ENCODE results near the gene MSH2.
"Not testable (repeated sequence)": the region's sequence is repeated elsewhere in the genome, so short reads cannot be mapped to it uniquely, and the experiment has no call there.

Gene MSH2

GRCh38 chr2:47402805-47403608 lies at the start of gene MSH2:
Gene MSH2, plus strand, starts transcription at chr2:47403156. Its CDS starts 36 bp downstream, at chr2:47403192.
- DNase-seq = peak; percentile 97

DNA sequence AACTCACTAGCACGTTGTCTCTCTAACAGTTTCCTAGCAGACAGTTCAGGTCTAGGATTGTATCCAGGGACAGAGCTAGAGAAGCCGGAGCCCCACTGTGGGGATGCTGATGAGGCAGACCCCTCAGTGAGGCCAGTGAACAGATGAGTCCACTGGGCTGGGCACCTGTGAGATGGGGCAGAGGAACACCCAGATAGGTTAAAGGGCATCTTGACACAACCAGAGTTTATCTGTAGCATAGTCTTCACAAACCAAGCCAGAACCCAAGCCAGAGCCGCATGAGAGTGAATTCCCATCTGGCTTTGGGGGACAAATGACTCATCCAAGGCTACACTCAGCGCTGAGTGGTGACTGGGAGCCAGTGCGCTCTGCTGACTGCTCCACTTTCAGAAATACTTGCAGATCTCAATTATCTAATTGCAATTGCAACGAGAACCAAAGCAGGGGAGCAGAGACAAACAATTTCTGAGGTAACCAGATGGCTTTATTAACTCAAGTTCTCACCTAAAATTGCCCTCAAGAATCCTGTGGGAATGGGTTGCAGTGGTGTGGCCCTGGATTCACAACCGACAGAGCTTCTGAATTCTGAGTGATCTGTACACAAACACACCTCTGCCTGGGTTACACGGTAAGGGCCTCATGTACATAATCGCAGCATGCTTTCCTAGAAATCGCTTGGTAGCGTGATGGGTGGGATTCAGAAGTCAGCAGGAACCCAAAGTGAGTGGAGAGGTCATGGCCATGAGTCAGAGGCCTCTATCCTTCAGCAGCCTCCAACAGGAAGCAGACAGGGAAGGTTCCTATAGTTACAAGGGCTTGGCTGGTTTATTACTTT lies 48.7 kb upstream of the MSH2 start:
- DNase-seq = peak; percentile 34

GRCh38 chr2:47354848-47355204 lies 48.1 kb upstream of the MSH2 start:
- DNase-seq = no peak

DNA sequence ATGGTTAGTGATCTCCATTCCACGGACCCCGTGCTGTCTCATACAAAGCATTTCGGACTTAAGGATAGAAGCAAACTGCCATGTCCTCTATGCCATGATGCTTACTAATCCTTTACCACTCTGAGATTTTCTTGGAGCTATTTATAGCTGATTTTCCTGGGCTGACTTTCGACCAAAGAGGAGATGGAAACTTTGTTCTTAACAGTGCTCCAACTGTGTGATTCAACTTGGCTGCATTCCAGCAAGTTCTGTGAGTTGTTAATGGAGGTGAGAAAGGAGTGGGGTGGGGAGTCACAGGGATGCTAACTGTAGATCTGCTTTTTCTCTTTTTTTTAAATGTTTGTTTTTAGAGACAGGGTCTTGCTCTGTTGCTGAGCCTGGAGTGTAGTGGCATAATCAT lies 45.5 kb upstream of the MSH2 start:
- DNase-seq = peak; percentile 60

GRCh38 chr2:47359375-47359868 lies 43.5 kb upstream of the MSH2 start:
- DNase-seq = no peak

DNA sequence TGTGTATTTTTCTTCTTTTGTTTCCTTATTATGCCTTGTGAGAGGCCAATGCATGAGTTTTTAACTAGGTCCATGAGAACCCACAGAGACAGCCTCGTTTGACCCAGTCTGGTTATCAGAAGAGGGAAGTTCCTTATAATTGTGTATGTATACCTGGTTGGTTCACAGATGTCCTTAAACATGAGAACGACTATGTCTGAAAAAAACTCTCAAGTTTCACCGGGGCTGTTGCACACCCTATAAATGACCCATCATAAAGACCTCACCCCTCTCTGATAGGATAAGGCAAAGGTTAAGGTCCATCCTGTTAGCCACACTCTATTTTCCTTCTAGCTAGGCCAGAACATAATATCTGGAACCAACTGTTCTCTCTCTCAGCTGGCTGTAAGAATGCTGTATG lies 42.7 kb upstream of the MSH2 start:
- no peak for DNase-seq

DNA sequence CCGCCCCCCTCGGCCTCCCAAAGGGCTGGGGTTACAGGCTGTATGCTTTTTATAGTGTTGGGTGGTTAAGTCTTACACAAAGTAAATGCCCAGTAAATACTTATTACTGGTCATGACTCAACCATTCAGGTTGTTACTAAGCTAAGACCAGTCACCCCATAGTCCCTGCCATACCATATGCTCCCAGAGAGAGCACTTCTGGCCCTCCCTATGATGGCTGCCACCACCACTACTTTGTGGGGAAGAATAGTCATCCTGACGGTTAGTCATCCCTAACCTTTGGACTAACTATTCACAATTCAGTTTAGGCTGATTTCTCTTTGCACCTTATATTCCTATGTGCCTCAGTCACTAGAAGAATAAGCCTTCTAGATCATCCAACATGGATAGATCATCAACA lies 42.0 kb upstream of the MSH2 start:
- DNase-seq = no peak

DNA sequence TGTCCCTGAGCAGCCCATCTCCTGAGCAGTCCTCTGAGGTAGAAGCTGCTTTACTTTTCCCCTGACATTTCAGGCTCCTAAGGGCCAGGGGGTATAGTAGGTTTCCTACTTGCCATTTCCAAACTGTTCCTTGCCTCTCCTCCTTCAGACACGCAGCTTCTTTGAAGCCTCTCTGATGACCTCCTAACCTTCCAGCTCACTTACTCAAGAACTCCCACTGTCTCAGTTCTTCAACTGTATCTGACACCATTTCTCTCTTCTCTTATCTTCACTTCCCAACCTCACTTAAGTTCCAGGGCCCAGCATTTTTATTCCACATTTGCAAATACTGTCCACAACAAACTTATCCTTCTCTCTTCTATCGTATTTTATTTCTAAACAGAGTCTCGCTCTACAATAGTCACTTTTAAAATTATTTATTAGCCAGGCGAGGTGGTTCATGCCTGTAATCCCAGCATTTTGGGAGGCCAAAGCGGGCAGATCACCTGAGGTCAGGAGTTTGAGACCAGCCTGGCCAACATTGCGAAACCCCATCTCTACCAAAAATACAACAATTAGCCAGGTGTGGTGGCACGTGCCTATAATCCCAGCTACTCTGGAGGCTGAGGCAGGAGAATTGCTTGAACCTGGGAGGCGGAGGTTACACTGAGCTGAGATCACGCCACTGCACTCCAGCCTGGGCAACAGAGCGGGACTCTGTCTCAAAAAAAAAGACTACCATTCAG lies 41.3 kb upstream of the MSH2 start:
- not testable (repeated sequence) for DNase-seq

- peak; percentile 11 for DNase-seq
Measured at GRCh38 chr2:47373747-47374146, 29.2 kb upstream of the MSH2 start.

DNA sequence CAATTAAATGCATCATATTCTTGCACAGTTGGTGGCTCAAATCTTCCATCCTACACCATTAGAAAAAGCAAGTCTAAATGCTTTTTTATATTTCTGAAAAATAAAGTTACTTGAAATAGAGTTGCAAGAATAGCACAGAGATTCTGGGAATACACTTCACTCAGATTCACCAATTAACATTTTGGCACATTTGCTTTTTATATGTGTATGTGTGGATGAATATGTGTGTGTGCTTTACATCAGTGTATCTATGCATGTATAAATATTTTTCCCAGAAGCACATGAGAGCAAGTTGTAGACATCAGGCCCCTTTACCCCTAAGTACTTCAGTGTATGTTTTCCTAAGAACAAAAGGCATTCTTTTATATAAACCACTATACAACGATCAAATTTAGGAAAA lies 27.6 kb upstream of the MSH2 start:
- no peak for DNase-seq

GRCh38 chr2:47379384-47379783 lies 23.6 kb upstream of the MSH2 start:
- DNase-seq = no peak

DNA sequence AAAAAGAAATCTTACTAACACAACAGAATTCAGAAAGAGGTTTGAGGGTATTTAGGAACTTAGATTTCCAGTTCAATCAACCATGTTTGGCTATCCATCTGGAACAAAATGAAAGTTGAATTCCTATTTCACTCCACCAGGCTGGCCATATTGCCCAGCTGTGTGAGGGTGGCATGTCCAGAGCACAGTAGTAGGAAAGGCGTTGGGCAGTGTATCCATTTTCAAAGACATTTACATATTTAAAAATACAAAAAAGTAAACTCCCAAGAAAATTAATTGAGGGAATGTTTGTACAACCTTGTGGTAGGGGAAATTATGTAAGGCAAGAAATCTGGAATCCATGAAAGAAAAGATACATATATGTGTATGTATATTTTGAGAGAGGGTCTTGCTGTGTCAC lies 21.5 kb upstream of the MSH2 start:
- DNase-seq = no peak

DNA sequence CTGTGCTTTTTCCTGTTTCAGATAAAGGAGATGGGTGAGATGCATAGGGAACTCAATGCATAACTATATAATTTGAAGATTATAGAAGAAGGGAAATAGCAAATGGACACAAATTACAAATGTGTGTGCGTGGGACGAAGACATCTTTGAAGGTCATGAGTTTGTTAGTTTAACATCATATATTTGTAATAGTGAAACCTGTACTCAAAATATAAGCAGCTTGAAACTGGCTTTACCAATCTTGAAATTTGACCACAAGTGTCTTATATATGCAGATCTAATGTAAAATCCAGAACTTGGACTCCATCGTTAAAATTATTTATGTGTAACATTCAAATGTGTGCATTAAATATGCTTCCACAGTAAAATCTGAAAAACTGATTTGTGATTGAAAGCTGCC lies 16.4 kb upstream of the MSH2 start:
- DNase-seq = no peak

GRCh38 chr2:47388888-47389287 lies 14.1 kb upstream of the MSH2 start:
- no peak for DNase-seq

GRCh38 chr2:47389692-47390091 lies 13.3 kb upstream of the MSH2 start:
- no peak for DNase-seq

DNA sequence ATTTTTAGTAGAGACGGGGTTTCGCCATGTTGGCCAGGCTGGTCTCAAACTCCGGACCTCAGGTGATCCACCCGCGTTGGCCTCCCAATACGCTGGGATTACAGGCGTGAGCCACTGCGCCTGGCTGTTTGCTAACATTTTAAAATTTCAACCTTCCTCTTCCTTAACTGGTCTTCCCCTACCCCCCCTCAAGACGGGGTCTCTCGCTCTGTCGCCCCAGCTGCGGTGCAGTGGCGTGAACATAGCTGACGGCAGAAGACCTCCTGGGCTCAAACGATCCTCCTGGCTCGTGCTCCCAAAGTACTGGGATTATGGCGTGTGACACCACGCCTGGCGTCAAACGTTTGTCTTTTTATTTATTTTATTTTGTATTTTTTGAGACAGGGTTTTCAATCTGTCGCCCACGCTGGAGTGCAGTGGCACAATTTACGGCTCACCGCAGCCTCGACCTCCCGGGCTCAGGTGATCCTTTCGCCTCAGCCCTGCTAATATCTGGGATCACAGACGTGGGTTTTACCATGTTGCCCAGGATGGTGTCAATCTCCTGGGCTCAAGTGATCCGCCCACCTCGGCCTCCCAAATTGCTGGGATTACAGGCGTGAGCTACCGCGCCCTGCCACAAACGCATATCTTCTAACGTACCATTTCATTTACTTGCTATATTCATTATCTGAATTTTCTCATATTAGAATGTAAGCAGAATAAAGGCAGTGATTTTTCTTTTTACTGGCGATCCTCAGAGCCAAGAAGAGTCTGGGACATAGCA lies 984 bp upstream of the MSH2 start:
- peak; percentile 76 for DNase-seq

DNA sequence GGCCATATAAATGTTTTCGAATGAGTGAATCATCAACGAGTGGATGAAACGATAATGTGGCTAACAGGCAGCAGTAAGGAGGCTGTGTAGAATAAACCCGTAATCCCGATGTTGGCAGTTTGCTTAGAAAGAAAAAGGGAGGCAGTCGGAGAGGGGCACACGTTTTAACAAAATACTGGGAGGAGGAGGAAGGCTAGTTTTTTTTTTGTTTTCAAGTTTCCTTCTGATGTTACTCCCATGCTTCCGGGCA lies 476 bp upstream of the MSH2 start:
- DNase-seq = peak; percentile 83

- DNase-seq = peak; percentile 79
Measured at GRCh38 chr2:47403609-47404193, 745 bp downstream of the MSH2 start.

GRCh38 chr2:47404356-47404755 lies 1.4 kb downstream of the MSH2 start:
- DNase-seq = no peak

DNA sequence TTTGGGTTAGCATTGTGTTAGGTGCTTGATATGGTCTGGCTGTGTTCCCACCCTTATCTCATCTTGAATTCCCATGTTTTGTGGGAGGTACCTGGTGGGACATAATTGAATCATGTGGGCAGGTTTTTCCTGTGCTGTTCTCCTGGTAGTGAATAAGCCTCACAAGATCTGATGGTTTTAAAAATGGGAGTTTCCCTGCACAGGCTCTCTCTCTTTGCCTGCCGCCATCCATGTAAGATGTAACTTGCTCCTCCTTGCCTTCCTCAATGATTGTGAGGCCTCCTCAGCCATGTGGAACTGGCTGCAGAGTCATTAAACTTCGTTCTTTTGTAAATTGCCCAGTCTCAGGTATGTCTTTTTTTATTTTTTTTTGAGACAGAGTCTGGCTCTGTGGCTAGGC lies 2.8 kb downstream of the MSH2 start:
- DNase-seq = no peak

DNA sequence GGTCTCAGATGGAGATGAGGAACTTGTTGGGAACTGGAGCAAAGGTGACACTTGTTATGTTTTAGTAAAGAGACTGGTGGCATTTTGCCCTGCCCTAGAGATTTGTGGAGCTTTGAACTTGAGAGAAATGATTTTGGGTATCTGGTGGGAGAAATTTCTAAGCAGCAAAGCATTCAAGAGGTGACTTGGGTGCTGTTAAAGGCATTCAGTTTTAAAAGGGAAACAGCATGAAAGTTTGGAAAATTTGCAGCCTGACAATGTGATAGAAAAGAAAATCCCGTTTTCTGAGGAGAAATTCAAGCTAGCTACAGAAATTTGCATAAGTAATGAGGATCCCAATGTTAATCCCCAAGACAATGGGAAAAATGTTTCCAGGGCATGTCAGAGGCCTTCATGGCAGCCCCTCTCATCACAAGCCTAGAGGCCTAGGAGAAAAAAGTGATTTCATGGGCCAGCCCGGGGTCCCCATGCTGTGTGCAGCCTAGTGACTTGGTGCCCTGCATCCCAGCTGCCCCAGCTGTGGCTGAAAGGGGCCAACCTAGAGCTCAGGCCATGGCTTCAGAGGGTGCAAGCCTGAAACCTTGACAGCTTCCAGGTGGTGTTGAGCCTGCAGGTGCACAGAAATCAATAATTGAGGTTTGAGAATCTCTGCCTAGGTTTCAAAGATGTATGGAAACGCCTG lies 3.8 kb downstream of the MSH2 start:
- not testable (repeated sequence) for DNase-seq

- not testable (repeated sequence) for DNase-seq
Measured at GRCh38 chr2:47407976-47408375, 5.0 kb downstream of the MSH2 start.
